Fibroblast of gingiva (primary cell): ENCODE data around the gene ABCG1.
A peak's percentile ranks its signal among the peaks of the same experiment; 100 is the strongest.

Experiments
- DNase-seq: peaks from one replicate; pipeline ENCODE4 v3.0.0-alpha.2; 2011; ENCODE audit warnings: low read depth

The ABCG1 gene

DNA sequence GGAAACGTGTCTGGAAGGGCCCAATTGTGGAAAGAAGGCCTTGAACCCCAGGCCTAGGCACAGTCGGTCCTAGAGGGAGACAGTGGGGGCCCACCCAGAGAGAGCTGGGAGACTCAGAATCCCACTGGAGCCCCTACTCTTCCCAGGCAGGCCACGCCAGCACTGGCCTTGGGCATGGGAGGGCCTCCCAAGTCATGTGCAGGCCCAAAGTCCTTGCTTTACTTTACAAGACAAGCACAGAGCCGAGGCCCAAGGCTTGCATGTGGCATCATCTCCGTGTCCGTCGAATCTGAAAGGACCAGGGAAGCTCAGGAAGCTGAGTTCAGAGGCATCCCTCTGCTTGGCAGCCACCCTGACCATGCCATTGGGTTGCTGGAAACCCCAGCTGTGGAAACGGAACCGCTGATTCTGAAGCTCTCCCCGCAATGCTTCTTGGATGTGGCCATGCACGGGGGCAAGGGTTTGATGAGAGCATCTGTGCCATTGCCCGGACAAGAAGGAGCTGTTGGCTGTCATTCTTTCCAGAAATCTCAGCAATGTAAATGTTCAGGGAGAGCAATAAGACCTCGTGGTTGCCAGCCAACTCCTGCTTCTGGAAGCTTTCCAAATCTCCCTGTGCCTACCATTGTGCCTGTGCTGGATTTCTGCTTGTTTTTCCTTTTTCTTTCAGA is 32.8 kb downstream of the ABCG1 start:
- no peak for DNase-seq

DNA sequence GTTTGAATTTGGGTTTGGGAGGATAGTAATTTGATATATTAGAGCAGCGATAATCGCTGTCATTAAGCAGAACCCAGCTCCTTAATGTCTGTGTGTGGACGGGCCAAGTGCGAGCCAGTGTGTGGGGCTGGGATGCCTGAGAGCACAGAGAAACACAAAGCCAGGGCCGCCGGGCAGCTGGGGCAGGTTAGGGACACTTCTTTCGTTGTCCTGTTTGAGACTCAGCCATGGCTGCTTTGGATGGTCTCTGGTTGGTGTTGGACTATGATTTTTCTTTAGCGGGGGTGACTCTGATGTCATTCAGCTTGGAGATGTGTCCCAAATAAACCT is 33.4 kb downstream of the ABCG1 start:
- no peak for DNase-seq

DNA sequence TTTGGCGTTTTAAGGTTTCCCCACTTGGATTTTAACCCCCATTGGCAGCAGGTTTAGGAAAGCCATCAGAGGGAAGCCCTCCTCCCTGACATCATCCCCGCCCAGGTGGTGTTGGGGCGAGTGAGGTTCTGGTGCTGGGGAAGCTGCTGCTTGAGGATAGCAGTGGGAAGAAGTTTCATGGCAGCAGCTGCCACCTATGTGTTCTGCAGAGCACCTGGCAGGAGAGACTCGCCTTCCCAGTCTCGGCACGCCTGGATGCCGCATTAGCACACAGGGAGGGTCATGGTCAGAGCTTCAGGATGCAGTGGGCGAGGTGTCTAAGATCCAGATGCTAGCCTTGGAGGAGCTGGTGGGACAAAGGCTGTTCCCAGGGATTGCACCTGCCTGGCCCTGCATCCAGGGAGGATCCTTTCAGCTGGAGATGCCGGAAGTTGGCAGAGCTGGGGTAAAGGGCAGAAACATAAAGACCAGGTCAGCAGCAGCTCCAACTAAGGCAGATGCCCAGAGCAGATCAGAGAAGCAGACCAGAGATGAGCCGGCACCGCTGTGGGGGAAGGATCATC is 33.9 kb downstream of the ABCG1 start:
- no peak for DNase-seq

DNA sequence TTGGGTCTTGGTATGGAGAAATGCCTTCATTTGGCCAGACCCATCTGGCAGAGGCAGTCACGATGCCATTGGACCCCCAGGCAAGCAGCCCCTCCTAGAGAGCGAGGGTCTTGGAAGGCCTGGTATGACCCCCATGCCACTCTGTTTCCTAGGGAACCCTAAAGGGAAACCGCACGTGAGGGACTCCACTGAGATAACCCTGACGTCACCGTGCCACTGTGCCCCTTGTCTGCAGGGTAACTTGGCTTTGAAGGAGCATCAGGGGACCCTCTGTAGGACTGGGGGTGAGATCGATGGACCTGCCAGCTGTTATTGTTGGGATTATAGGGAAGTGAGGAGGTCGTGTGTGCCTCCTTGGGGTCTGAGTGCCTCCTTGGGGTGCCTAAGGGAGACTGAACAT is 34.5 kb downstream of the ABCG1 start:
- no peak for DNase-seq

- no peak for DNase-seq
Observed at GRCh38 chr21:42254083-42254482, 35.1 kb downstream of the ABCG1 start.

- DNase-seq, result no peak
Observed at GRCh38 chr21:42254651-42255601, 36.0 kb downstream of the ABCG1 start.

GRCh38 chr21:42255825-42256224 is 36.9 kb downstream of the ABCG1 start:
- no peak for DNase-seq

GRCh38 chr21:42256316-42256715 is 37.4 kb downstream of the ABCG1 start:
- no peak for DNase-seq

DNA sequence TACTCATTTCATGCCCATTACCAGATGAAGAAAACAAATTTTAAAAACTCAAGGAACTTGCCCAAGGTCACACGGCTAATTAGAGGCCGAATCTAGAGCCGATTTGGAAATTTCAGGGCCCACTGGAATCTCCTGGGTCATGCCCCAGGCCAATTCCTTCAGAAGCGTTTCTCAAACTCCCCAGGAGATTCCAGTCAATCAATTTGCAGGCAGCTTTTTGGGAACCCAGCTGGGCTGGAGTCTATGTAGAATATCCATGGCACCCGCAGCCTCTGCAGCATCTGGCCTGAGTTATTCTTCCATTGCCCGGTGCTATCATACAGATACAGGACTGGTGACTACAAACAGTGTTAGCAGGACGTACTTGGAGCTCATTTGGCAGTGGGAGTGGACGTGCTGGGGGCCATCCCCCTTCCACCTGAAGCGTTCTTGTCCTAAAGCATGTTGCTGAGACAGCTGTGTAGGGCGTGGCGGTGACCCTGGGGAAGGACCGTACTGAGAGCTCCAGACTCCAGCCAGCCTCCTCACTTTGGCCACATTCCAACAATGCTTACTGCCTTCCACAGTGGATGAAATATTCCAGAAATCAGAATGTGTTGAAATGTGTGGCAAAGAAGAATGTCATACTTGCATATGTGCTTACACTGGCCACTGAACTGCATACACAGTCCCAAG is 38.3 kb downstream of the ABCG1 start:
- no peak for DNase-seq

DNA sequence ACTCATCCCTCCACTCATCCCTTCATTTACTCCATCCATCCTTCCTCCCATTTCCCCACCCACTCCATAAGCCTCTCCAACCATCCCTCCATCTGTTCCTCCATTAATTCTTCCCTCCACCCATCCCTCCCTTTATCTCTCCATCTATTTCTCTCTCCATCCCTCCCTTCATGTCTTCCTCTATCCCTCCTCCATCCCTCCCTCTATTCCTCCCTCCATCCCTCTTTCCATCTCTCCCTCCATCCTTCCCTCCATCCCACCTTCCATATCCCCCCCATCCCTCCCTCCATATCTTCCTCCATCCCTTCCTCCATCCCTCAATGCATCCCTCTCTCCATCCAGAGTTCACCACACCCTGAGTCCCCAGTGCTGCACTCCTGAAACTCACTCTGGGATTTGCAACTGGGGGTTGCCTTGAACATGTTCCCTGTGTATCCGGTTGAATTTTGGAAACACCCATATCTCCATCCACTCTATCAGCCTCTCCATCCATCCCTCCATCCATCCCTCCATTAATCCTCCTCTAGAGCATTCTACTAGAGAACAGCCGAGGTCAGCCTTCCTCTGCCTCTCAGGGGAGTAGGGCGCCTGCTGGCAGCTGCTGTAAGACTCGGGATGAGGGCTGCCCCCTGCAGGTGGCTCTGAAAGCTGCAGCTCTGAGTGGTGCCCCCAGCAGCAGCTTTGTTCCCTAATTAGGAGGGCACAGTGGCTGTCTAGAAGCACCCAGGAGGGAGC is 39.4 kb downstream of the ABCG1 start:
- DNase-seq, result peak; percentile 5

DNA sequence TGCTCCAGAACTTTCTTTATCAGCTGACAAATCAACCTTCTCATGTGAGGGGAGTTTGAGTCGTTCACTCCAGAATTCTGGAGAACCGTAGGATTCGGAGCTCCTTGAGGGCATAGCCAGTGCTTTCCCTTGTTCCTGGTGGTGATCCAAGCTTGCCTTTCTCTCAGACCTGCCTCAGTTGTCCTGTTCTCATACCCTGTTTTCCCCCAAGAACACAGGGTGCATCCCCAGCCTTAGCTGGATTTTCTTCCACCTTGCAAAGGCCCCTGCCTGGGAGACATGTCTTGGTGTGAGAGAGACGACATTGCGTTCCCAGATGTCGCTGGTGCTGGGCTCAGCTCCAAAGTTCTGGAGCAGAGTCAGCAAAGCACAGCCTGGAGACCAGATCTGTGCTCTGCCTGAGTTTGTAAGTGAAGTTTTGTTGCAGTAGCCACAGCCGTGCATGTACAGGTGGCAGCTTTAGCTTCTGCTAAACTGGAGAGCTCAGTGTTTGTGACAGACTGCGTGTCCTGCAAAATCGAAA is 40.0 kb downstream of the ABCG1 start:
- DNase-seq, result no peak

DNA sequence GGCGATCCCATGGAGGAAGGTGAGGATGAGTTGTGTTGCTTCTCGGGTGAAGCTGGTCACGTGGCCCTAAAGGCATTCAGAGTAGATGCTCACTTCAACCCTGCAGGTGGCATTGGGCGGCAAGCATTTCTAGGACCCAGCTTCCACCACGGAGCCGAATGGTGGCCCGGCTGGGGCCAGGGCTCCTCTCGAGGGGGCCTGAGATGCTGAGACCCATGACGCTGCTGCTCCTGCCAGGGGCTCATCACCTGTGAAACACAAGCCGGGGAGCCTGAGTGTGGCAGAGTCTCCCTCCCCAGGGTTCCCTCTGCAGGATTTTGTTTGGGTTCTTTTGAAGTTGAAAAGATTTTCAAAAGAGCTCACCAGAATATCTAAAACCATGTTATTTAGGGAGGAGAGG is 41.2 kb downstream of the ABCG1 start:
- DNase-seq, result no peak

DNA sequence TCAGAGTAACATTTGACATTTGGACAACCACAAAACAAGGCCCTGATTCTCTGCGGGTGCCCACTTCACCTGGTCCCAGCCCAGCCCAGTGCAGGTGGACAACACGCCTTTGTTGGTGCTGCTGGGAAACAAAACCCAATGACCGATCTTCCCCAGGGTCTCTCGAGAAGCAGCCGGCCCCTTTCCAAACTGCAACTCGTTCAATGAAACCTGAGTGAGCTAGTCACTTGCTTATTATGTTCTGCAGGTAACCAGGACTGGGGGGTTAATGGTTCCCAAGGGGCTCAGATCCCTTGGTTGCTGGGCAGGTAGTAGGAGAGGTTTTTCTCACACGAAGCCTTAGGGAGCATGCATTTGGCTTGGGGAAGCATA is 42.9 kb downstream of the ABCG1 start:
- no peak for DNase-seq

DNA sequence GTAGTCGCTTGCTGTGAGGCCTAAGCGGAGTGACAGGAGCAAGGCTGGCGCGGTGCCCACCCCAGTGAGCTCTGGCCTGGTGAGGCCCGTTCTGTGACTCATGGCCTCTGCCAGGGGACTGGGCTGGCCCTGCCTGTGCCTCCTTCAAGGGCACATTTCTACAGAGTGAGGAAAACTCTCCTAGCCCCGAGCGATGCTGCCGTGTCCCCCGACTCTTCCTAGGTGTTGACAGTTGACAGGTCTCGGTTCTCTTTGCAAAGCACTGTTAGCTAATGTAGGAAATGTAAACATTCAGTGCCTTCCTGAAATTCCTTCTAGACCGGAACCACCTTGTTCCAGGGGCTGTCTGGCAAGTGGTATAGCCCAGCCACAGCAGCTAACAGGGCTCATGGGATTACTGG is 43.9 kb downstream of the ABCG1 start:
- no peak for DNase-seq

GRCh38 chr21:42263591-42264131 is 44.7 kb downstream of the ABCG1 start:
- no peak for DNase-seq

GRCh38 chr21:42264245-42265195 is 45.6 kb downstream of the ABCG1 start:
- no peak for DNase-seq

- no peak for DNase-seq
Observed at GRCh38 chr21:42265231-42265812, 46.4 kb downstream of the ABCG1 start.

- no peak for DNase-seq
Observed at GRCh38 chr21:42266971-42267556, 48.1 kb downstream of the ABCG1 start.

DNA sequence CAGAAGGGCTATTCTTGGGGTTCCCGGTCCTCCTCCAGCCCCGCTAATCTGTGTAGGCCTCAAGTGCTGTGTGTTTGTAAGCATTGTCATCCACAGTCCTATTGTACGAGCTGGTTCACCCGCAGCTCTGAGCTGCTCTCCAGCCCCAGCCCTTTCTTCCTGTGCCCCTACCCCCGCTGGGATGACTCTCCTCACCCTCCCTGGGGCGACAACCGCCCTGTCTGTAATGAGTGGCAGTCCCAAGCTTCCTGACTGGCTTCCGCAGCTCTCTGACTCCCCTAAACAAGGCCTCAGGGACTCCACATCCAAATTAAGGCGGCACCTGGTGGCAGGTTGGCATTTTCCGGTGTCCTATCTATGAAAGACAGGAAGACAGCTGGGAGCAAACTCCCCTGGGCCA is 50.4 kb downstream of the ABCG1 start:
- no peak for DNase-seq

DNA sequence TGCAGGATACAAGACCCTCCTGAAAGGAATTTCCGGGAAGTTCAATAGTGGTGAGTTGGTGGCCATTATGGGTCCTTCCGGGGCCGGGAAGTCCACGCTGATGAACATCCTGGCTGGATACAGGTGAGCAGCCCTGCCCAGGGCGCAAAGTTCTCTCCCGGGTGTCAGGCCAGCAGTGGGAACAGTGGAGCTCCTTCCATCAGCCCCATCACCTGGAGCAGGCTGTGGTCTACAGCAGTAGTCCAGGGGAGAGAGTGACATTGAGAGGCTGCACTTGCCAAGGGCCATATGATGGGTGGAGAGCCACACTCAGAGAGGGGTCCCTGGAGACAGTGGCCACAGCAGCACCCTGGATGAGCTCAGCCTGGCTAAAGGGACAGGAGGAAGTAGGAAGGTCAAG is 52.1 kb downstream of the ABCG1 start:
- no peak for DNase-seq
